KOPT-K1 (cell line): Measurements from ENCODE around the gene EPHA10.

ENCODE experiments used
- H3K27ac ChIP-seq: fragments of 200-600 bp; sonication (generic); 2 replicates; pipeline ENCODE4 v1.5.1; 2016; ENCODE audit warnings: antibody characterized with exemption, mild to moderate bottlenecking, low read depth, low read length; ENCODE audit not compliant: poor library complexity, severe bottlenecking
- H3K36me3 ChIP-seq: fragments of 200-600 bp; sonication (generic); 2 replicates; pipeline ENCODE4 v1.5.1; 2017; ENCODE audit warnings: antibody characterized with exemption, mild to moderate bottlenecking, low read length, moderate library complexity; ENCODE audit not compliant: insufficient read depth
- H3K9me3 ChIP-seq: fragments of 200-600 bp; sonication (generic); 2 replicates; pipeline ENCODE4 v1.5.1; 2017; ENCODE audit warnings: antibody characterized with exemption, low read length, mild to moderate bottlenecking; ENCODE audit not compliant: insufficient read depth, poor library complexity, severe bottlenecking

EPHA10 gene

DNA sequence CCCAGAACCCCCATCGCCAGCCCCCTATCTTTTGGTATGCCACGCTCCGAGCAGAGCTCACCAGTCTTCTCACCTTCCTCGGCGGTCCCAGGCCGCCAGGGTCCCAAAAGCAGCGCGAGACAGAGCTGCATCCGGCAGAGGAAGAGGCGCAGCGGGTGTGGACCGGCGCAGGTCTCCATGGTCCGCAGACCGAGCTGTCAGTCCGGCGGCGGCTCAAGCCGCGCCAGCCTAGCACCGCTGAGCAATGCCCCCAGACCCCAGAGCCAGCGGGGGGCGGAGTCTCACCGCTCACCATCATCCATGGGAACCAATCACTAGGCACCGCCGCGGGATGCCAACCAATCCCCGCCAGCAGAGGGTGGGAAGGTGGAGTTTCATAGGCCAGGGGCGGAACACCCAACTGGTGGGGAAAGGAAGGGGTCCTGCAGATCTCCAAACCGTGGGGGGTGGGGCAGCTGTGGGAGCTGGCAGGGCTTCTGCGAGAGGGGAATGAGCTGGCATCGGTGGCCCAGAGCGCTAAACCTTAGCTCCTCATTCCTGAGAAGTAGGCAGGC is at the start of gene EPHA10:
Gene EPHA10 (minus strand): TSS at position 233 of the 554 bp plus-strand sequence. CDS start 54 bp downstream, at position 179.
- no peak within 1 kb of the TSS for H3K27ac ChIP-seq
- no peaks in the 10 kb centered on the region for H3K36me3 ChIP-seq
- no peaks in the 10 kb centered on the region for H3K9me3 ChIP-seq

DNA sequence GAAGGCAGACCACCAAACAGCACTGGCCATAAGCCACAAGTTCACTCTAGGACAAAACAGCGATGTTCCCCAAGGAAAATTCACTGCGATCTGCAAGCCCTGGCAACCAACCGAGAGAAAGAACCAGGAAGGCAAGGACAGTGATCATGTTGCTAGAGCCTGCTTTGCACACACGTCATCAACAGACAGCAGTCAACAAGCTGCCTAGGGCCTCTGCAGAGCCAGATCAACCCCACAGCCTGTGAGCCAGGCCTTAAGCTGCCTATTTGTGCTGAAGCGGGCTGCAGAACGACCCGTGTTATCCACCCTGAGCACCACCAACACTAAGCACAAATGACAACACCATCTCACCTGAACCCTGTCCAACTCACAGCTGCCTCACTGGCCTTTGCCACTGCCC is 49.3 kb upstream of the EPHA10 start:
- no peak overlapping the region for H3K27ac ChIP-seq
- H3K9me3 ChIP-seq, result no peaks in the 10 kb centered on the region
- peaks cover 51% of the 10 kb centered on the region for H3K36me3 ChIP-seq

DNA sequence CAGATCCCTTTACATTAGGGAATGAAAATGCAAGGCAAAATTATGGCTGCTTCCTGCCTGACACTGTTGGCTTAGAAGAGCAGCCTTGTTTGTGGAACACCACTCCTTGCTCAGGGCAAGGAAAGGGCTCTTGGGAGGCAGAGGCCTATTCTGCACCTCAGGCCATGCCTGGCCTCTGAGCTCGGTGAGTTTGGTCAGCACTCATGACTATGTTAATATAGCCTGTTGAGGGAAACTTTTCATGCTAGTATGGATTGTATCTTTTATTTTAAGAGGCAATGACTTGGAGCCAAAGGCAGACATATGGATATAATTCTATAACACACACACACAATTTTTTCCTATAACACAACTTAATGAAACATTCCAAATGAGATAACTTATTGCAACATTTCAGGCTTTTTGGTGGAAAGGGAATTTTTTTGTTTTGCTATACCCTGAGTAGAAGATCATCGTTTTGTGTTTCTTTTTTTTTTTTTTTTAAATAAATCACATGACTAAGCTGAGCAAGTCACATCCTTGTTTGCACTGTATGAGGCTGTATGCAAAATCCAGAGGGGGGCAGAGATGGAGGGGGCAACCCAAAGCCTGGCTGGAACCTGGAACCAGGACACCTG is 48.7 kb upstream of the EPHA10 start:
- peaks cover 47% of the 10 kb centered on the region for H3K36me3 ChIP-seq
- no peak overlapping the region for H3K27ac ChIP-seq

DNA sequence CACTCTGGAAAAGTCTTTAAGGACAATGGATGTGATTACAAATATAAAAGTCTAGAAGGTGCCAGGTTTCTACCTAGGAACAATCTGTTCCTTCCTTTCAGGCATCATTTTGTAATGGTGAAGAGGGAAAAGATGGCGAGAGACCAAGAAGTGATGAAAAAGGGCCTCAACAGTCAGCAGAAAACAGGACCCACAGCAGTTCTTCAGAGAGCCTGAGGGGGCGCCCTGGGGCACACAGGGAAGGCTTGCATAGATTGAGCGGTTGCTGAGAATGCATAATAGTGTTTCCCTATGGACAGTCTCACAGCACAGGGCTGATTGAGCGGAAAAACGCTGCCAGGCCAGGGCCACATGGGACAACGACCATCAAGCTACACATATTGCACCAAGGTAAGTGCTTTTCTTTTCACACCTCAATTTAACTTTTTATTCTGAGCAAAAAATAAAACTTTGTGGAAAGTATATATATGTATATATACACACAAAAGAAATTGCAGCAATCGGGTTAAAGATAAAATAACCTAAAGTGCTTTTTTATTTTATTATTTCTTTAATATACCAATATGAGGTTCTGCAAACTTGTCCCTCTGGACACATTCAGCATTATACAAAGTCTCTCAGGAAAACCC is 46.2 kb upstream of the EPHA10 start:
- no peaks in the 10 kb centered on the region for H3K9me3 ChIP-seq
- H3K36me3 ChIP-seq, result peaks cover 34% of the 10 kb centered on the region
- no peak overlapping the region for H3K27ac ChIP-seq

More for the DNA sequence above, 48.7 kb upstream of the EPHA10 start:
- H3K9me3 ChIP-seq, result no peaks in the 10 kb centered on the region

DNA sequence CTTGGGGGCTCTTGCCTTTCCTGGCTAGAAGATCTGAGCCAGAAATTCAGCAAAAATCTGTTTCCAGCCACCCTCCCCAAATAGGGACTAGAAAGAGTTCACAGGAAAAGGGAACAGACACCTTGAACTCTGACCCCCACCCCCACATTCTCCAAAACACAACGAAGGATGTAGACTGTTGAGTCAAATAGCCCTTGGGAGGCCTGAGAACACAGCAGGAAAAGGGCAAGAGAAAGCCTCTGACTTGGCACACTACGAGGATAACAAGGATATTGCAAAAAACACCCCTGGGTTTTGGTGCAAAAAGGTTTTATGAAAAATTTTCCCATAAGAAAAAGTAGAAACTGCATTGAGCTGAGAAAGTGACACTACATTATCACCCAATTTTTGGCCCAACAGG is 45.0 kb upstream of the EPHA10 start:
- Histone ChIP-seq H3K36me3 (peaks cover 34% of the 10 kb centered on the region), H3K9me3 (no peaks in the 10 kb centered on the region), H3K27ac (no peak overlapping the region)

DNA sequence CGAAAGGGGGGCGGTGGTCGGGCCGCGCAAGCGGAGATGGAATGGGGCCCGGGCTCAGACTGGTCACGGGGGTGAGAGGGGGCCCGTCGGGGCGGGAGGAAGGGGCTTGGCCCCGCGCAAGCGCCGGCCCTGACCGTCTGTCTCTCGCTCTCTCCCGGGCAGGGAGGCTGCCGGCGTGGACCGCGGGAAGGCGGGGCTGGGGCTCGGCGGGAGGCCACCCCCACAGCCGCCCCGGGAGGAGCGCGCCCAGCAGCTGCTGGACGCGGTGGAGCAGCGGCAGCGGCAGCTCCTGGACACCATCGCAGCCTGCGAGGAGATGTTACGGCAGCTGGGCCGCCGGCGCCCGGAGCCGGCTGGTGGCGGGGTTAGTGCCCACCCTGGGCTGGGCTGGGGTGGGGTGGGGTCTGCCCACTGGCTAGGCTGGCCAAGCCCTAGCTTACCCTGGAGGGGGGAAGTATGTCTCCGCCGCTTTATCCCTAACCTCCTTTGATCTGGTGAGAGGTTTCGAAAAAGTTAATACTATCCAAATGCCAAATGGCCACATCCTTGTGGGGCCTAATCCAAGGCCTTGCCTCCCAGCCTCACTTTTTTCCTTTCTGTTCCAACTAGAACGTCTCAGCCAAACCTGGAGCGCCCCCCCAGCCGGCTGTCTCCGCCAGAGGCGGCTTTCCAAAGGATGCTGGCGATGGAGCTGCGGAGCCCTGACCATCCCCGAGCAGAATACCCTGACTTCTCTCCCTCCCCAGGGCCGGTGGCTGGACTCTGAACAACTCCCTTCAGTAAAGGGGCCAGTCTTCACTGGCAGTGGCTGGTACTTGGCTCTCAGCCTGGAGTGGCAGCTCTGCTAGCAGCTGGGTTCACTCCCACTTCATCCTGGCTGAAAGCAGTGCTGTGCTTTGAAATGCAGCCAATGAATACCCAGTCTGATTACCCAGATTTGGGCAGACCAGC is 43.7 kb upstream of the EPHA10 start:
- H3K9me3 ChIP-seq, result no peaks in the 10 kb centered on the region
- H3K36me3 ChIP-seq, result peaks cover 36% of the 10 kb centered on the region
- peak overlapping the region; percentile 75 for H3K27ac ChIP-seq

DNA sequence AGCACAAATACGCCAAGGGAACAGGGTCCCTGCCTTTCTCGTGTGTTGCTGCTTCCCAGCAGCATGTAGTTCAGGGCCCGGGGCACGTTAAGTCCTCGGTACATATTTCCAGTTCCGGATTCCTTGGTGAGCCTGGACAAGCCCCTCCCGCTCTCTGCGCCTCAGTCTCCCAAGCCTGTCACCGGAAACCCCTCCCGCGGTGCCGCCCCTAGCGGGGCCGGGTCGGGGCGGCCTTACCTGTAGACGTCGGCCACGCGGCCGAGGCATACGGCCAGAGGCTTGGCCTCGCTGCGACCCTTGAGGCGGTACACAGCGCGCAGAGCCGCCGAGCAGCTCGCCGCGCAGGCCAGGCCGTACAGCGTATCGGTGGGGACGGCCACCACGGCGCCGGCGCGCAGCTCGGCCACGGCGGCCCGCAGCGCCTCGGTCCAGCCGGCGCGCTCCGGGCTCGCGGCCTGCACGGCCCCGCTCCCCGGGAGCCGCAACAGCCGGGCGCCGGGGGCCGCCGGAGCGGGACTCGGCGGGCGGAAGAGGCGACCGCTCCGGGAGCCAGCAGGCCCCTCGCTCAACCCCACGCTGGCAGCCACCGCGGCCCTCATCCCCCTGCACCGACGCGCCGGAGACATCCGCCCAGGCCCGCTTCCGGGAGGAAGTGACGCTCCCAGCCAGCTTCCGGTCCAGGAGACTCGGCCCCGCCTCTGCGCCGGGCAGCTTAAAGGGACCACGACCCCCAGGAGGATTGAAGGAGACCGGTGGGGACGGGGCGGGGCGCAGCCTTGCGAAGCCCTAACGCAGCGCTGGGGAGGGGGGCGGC is 42.8 kb upstream of the EPHA10 start, which contains the start of the genes C1orf122 and YRDC:
Gene C1orf122 (plus strand): TSS at position 236 of the 814 bp plus-strand sequence. CDS start 615 bp downstream, outside the sequence.
Gene YRDC (minus strand): TSS at position 654 of the 814 bp plus-strand sequence. CDS start 28 bp downstream, at position 626.
- Histone ChIP-seq H3K27ac (peak within 1 kb of the TSS; percentile 75), H3K9me3 (no peaks in the 10 kb centered on the region), H3K36me3 (peaks cover 45% of the 10 kb centered on the region)

DNA sequence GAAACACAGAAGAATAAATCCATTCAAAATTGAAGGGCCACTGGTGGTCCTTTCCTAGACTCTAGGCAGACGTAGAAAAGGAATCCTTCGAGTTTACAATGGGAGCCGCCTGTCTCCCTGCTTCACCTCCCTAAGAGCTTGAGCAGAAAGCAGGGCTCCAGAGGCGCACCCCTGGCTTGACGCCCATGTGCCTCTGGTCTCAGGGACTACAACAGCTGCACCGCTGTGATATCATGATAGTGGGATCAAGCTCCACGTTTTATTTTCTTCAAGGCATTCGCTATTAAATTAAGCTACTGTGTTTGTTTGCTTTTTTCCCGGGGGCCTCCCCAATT is 42.3 kb upstream of the EPHA10 start:
- peak overlapping the region; percentile 75 for H3K27ac ChIP-seq
- H3K9me3 ChIP-seq, result no peaks in the 10 kb centered on the region
- H3K36me3 ChIP-seq, result peaks cover 51% of the 10 kb centered on the region

DNA sequence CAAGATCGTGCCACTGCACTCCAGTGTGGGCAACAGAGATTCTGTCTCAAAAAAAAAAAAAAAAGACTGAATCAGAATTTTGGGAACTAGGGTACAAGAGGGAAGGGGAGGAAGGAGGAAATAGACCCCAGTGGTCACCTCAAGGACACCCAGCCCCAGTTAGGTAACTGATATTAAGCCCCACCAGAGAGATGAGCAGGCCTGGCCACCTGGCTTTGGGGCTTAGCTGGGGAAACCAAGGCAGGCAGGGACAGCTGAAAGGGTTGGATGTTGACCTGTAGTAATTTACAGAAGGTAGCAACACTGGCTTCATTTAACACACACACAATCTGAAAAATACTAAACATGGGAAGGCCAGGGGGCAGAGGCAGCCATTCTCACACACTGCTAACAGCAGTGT is 37.5 kb upstream of the EPHA10 start:
- Histone ChIP-seq H3K27ac (no peak overlapping the region), H3K36me3 (peaks cover 93% of the 10 kb centered on the region), H3K9me3 (no peaks in the 10 kb centered on the region)

DNA sequence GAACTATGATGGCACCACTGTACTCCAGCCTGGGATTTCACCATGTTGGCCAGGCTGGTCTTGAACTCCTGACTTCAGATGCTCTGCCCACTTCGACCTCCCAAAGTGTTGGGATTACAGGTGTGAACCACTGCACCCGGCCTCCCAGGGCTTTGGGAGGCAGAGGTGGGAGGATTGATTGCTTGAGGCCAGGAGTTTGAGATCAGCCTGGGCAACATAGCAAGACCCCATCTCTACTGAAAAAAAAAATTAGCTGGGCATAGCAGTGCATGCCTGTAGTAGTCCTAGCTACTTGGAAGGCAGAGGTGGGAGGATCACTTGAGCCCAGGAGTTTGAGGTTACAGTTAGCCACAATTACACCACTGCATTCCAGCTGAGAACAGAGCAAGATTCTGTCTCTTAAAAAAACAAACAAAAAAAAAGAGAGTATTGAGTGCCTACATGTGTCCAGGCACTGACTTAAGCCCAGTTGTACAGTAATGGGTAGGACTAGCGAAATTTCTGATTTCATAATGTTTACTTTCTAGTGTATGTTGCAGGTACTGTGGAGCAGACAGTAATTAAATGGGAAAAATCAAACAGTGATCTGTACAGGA is 32.9 kb upstream of the EPHA10 start:
- no peaks in the 10 kb centered on the region for H3K9me3 ChIP-seq
- no peak overlapping the region for H3K27ac ChIP-seq
- H3K36me3 ChIP-seq, result peaks cover 63% of the 10 kb centered on the region

DNA sequence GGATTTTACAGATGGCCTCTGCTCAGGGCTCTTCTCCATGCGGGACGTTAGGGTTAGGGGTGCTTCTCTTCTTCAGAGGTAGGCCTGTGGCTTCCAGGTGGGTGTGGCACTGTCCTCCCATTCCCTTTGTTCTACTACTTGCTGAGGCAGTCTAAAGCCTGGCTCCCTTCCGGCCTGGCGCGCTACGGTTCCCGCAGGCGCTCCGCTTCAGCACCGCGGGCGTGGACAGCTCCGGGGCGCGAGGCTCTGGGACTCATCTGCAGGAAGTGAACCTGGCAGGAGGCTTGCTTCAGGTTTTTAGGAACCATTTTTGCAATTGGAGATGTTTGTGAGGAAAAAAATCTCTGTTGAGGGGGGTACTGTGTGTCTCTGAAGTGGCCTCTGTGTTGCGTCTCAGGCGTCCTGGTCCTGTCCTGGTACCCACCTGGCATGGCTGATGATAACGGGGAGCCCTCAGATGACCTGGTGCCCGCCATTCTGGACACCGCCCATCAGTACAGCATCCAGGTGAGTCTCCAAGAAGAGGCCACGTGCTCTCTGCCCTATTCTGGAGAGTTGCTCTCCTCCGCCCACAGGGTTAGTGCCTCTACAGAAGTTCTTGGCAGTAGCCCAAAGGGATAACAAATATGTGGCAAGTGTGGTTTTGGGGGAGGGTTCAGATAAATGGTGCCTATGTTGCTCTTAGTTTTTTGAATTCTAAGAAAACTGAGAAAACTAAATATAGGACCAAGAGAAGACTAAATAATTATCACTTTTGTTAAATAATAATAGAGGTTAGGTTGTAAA is 30.6 kb upstream of the EPHA10 start:
- no peak overlapping the region for H3K27ac ChIP-seq
- H3K9me3 ChIP-seq, result no peaks in the 10 kb centered on the region
- peaks cover 42% of the 10 kb centered on the region for H3K36me3 ChIP-seq

DNA sequence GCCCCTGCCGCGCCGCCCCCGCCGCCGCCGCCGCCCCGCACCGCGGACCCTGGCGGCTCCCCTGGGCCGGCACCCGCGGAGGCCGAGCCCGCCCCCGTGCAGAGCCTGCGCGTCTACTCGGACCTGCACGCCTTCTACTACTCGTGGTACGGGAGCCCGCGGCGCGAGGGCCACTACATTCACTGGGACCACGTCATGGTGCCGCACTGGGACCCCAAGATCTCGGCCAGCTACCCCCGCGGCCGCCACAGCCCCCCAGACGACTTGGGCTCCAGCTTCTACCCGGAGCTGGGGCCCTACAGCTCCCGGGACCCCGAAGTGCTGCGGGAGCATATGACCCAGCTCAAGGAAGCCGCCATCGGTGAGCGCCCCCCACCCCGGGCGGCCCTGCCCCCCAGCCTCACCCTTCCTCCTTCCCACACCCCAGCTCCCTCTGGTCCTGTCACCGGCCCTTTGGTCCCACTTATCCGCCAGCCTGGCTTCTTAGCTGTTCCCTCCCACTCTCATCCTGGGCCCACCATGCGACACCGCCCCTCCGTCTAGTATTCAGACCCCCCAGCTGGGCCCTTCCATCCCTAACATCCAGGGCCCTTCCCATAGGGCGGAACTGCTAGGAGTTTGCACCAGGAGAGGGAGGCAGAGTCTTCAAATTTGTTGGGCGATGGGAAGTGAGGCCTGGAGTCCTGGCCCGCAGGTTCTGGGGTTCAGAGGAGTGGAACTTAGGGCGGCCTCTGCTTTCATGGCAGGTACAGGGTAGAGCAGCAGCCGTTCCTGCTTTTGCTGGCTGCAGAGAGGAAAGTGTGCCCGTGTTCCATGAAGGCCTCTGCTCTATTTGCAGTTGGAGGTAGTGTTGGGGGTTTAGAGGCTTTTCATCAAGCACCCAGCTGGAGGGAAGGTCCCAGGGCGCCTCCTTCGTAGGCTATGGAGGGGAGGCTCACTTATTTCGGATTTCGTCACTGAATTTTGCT is 29.7 kb upstream of the EPHA10 start:
- Histone ChIP-seq H3K27ac (peak overlapping the region; percentile 56), H3K9me3 (no peaks in the 10 kb centered on the region), H3K36me3 (peaks cover 33% of the 10 kb centered on the region)
